HEK293T (cell line): ENCODE data around the gene NF1.

Experiments used
- CTCF ChIA-PET: fragments of 350-600 bp; formaldehyde crosslinking; extraction: SDS; loops from one replicate; lab custom pipeline; 2021; ENCODE audit warnings: antibody characterized with exemption, inconsistent platforms; lab: Yijun Ruan, JAX
- POLR2A ChIA-PET: fragments of 350-600 bp; formaldehyde crosslinking; extraction: SDS; loops from one replicate; lab custom pipeline; 2020; ENCODE audit warnings: antibody characterized with exemption, inconsistent platforms; lab: Yijun Ruan, JAX
- DNase-seq: peaks from one replicate; pipeline ENCODE4 v3.0.0; 2012; ENCODE audit warnings: mixed read lengths; ENCODE audit errors: extremely low spot score
- ARNT ChIP-seq: fragments of 450-650 bp; IDR thresholded peaks from 2 replicates; pipeline ENCODE4 v1.6.1; 2017; ENCODE audit warnings: mild to moderate bottlenecking
- BHLHE40 ChIP-seq: fragments of 450-650 bp; IDR thresholded peaks from 2 replicates; pipeline ENCODE4 v1.6.1; 2016; ENCODE audit warnings: mild to moderate bottlenecking, moderate library complexity, borderline replicate concordance
- CTBP1 ChIP-seq: fragments of 450-650 bp; IDR thresholded peaks from 2 replicates; pipeline ENCODE4 v1.6.1; 2016; ENCODE audit warnings: borderline replicate concordance
- ELF4 ChIP-seq: fragments of 450-650 bp; IDR thresholded peaks from 2 replicates; pipeline ENCODE4 v1.6.1; 2017; ENCODE audit warnings: antibody characterized with exemption
- FOXA1 ChIP-seq: fragments of 450-650 bp; IDR thresholded peaks from 2 replicates; pipeline ENCODE4 v1.6.1; 2016; ENCODE audit warnings: mild to moderate bottlenecking
- FOXK2 ChIP-seq: fragments of 450-650 bp; IDR thresholded peaks from 2 replicates; pipeline ENCODE4 v1.6.1; 2016; ENCODE audit warnings: mild to moderate bottlenecking
- FOXM1 ChIP-seq: fragments of 450-650 bp; IDR thresholded peaks from 2 replicates; pipeline ENCODE4 v1.6.1; 2017; ENCODE audit warnings: mild to moderate bottlenecking, borderline replicate concordance
- HDGF ChIP-seq: fragments of 450-650 bp; IDR thresholded peaks from 2 replicates; pipeline ENCODE4 v1.6.1; 2017; ENCODE audit warnings: antibody characterized with exemption, borderline replicate concordance
- L3MBTL2 ChIP-seq: fragments of 450-650 bp; conservative IDR thresholded peaks from 2 replicates; pipeline ENCODE4 v1.6.1; 2016; ENCODE audit warnings: mild to moderate bottlenecking
- LEF1 ChIP-seq: fragments of 450-650 bp; IDR thresholded peaks from 2 replicates; pipeline ENCODE4 v1.6.1; 2017; ENCODE audit warnings: mild to moderate bottlenecking, borderline replicate concordance
- NFRKB ChIP-seq: fragments of 450-650 bp; IDR thresholded peaks from 2 replicates; pipeline ENCODE4 v1.6.1; 2016; ENCODE audit warnings: mild to moderate bottlenecking, moderate library complexity
- SP1 ChIP-seq: fragments of 450-650 bp; IDR thresholded peaks from 2 replicates; pipeline ENCODE4 v1.6.1; 2017
- SUZ12 ChIP-seq: fragments of 450-650 bp; IDR thresholded peaks from 2 replicates; pipeline ENCODE4 v1.6.1; 2016; ENCODE audit warnings: mild to moderate bottlenecking
- TARDBP ChIP-seq: fragments of 450-650 bp; IDR thresholded peaks from 2 replicates; pipeline ENCODE4 v1.6.1; 2016
- ZNF384 ChIP-seq: fragments of 450-650 bp; IDR thresholded peaks from 2 replicates; pipeline ENCODE4 v1.6.1; 2016
- TF ChIP-seq, protein P1 (sequence below): fragments of 450-650 bp; IDR thresholded peaks from 2 replicates; pipeline ENCODE4 v1.6.1; 2016

The NF1 gene

DNA sequence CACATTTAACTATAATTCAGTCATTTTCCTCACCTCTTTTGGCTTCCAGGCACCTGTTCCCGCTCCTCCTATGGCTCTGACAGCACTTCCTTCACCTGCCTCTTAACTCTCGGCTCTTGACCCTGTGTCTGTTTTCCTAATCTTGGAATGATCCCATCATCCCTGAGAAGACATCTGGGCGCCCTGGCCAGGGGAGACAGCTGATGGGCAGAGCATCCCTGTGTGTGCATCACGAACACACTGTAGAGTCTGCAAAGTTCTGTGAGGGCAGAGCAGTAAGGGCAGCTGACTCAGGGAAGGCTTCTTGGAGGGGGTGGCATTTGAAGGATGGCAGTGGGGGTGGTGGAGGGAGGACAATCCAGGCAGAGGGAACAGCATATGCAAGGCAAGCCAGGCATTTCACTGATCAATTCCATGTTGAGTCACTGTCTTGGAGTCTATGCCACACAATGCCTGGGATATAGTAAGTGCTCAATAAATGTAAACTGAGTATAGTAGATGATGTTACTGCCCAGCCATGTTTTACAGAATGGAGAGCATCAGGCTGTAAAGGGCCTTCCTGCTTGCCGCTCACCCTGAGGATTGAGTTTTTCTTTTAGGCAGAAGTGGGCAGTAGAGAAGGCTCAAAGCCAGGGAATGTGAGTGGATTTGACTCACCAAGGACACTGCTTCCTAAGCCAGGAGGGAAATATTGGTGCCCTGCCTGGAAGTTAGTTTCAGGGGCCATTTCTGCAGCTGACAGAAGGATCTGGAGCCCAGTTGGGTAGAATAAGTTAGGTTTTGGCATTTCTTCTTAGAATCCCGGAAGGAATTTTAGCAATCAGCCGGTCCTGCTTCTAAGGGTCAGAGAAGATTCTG lies 290.9 kb downstream of the NF1 start:
- ChIA-PET POLR2A (no interaction called here), CTCF (no interaction called here)
- DNase-seq: no peak
- TF ChIP-seq ARNT (no peak), TARDBP (no peak), HDGF (no peak), L3MBTL2 (no peak), SUZ12 (no peak), CTBP1 (no peak), ELF4 (no peak), FOXA1 (no peak), ZNF384 (no peak), LEF1 (no peak), BHLHE40 (no peak), FOXM1 (no peak), FOXK2 (no peak), SP1 (no peak), NFRKB (no peak)
- TF ChIP-seq, protein P1, sequence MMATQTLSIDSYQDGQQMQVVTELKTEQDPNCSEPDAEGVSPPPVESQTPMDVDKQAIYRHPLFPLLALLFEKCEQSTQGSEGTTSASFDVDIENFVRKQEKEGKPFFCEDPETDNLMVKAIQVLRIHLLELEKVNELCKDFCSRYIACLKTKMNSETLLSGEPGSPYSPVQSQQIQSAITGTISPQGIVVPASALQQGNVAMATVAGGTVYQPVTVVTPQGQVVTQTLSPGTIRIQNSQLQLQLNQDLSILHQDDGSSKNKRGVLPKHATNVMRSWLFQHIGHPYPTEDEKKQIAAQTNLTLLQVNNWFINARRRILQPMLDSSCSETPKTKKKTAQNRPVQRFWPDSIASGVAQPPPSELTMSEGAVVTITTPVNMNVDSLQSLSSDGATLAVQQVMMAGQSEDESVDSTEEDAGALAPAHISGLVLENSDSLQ: no peak

DNA sequence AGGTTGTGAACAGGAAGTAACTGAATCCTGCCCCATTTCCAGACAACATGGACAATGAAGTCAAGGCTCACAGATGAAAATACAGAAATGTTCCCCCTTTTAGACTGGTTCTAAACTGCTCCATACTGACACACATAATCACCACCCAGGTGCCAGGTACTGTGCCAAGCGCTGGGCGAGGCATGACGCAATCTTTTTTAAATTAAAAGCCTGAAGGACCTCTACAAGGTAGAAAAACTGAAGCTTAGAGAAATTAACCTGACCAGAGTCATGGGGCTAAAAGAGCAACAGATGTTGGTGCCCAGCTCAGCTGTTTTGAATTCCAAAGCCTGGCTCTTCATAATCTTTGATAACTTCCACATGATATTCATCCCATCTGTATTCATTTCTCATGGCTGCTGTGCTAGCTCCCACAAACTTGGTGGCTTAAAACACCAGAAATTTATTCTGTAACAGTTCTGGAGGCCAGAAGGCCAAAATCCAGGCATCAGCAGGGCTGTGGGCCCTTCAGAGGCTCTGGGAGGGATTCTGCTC lies 291.8 kb downstream of the NF1 start:
- TF ChIP-seq FOXA1 (no peak), L3MBTL2 (no peak), LEF1 (no peak), NFRKB (no peak), FOXM1 (no peak), TARDBP (no peak), ARNT (no peak), SUZ12 (no peak), BHLHE40 (no peak), FOXK2 (no peak), SP1 (no peak), ZNF384 (no peak), CTBP1 (no peak), ELF4 (no peak), HDGF (no peak)
- TF ChIP-seq, protein P1: no peak
- POLR2A ChIA-PET: no interaction called here
- CTCF ChIA-PET: interaction anchor here (1.5 kb wide), 1 partner anchor 13 kb away, joined by 3 read pairs; no protein-coding TSS in a partner anchor
- DNase-seq: no peak

DNA sequence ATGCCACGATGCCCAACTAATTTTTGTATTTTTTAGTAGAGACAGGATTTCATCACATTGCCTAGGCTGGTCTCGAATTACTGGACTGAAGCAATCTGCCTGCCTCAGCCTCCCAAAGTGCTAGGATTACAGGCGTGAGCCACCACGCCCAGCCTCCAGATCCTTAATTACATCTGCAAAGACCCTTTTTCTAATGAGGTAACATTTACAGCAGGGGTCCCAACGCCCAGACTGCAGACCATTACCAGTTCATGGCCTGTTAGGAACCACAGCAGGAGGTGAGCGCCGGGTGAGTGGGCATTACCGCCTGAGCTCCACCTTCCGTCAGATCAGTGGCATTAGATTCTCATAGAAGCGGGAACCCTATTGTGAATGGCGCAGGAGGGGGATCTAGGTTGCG lies 292.7 kb downstream of the NF1 start:
- POLR2A ChIA-PET: no interaction called here
- CTCF ChIA-PET: interaction anchor here (0.6 to 3.1 kb wide), 3 partner anchors 9 to 154 kb away, joined by 3 to 20 read pairs (median 3); no protein-coding TSS in a partner anchor
- DNase-seq: no peak
- no peak for TF ChIP-seq BHLHE40
- TF ChIP-seq SUZ12: no peak
- TF ChIP-seq TARDBP: no peak
- TF ChIP-seq CTBP1: no peak
- TF ChIP-seq ELF4: no peak
- no peak for TF ChIP-seq ARNT
- TF ChIP-seq FOXK2: no peak
- no peak for TF ChIP-seq LEF1
- no peak for TF ChIP-seq NFRKB
- TF ChIP-seq FOXA1: no peak
- TF ChIP-seq SP1: no peak
- TF ChIP-seq, protein P1: no peak
- TF ChIP-seq L3MBTL2: no peak
- no peak for TF ChIP-seq FOXM1
- TF ChIP-seq HDGF: no peak

DNA sequence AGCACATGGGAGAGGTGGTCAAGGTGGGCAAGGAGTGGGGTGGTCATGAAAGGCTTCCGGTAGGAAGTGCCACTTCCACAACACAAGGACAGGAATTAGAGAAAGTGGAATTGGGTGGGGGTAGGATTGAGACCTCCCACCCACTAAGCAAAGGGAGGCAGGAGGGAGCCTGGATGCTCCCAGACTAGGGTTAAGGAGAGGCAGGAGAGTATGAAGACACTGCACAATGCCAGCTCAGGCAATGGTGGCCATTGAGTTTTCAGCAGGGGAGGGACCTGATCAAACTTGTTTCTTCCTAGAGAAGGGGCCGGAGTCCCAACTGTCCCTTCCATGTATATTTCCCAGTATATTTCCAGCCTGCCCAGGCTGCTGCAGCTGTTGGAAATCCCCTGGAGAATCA lies 293.6 kb downstream of the NF1 start:
- DNase-seq: no peak
- POLR2A ChIA-PET: no interaction called here
- TF ChIP-seq FOXA1 (no peak), SUZ12 (no peak), BHLHE40 (no peak), HDGF (no peak)
- CTCF ChIA-PET: interaction anchor here (1.1 to 3.1 kb wide), 4 partner anchors 10 to 146 kb away, joined by 4 to 20 read pairs (median 8); no protein-coding TSS in a partner anchor

DNA sequence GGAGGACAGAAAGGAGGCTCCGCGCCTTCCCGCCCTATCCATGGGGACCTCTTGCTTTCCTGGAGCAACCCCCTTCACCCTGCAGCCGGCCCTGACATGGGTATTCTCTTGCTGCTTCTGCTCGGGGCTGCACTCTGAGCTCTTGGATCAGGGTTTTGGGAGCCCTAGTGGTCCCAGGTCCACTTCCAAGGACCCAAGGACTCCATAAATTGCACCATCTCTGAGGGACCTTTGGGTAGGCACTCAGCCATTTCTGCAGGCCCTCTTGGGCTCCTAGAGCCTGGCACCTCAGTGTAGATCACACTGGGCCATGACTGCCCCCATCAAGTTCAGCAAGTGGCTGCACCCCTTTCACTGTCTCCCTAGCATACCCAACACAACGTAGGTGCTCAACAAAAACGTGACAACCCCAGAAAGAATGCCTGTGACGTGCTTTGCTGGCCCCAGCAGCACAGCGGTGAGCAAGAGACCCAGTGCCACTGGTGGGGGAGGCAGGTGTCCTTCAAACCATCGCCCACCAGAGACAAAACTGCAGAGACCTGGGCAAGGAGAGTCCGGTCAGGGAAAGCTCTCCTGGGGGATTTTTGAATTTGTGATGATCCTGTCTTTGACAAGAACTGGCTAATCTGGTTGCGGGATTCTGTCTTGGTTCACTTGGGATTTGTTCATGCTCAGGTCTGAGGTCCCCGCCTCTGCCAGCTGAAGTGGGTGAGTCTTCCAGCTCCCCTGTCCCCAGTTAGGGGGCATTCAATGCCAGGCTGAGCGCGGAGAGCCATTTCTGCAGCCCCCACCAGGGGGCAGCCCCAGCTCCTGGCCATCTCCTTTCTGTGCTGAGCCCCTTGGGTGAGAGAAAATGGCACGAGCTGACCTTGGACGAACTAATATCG lies 294.2 kb downstream of the NF1 start:
- TF ChIP-seq SP1: no peak
- DNase-seq: peak; percentile 44
- CTCF ChIA-PET: interaction anchor here (0.6 to 3.1 kb wide), 20 partner anchors 9 to 1774 kb away, joined by 3 to 20 read pairs (median 4); no protein-coding TSS in a partner anchor
- POLR2A ChIA-PET: no interaction called here
